ENCODE results near the gene FAM136A.
"Not testable (repeated sequence)": the region's sequence is repeated elsewhere in the genome, so short reads cannot be mapped to it uniquely, and the experiment has no call there.

Gene FAM136A

DNA sequence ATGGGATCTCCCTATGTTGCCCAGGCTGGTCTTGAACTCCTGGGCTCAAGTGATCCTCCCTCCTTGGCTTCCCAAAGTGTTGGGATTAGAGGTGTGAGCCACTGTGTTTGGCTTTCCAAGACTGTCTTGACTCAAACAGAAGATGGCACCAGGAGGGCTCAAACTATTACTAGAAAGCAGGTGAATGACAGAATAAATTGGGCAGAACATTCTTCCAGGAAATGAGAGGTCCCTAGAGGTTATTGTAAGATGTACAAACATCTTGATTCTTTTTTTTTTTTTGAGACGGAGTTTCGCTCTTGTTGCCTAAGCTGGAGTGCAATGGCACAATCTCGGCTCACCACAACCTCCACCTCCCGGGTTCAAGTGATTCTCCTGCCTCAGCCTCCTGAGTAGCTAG lies 4.0 kb downstream of the FAM136A start:
- DNase-seq (ENCODE audit: low read depth), result not testable (repeated sequence)

DNA sequence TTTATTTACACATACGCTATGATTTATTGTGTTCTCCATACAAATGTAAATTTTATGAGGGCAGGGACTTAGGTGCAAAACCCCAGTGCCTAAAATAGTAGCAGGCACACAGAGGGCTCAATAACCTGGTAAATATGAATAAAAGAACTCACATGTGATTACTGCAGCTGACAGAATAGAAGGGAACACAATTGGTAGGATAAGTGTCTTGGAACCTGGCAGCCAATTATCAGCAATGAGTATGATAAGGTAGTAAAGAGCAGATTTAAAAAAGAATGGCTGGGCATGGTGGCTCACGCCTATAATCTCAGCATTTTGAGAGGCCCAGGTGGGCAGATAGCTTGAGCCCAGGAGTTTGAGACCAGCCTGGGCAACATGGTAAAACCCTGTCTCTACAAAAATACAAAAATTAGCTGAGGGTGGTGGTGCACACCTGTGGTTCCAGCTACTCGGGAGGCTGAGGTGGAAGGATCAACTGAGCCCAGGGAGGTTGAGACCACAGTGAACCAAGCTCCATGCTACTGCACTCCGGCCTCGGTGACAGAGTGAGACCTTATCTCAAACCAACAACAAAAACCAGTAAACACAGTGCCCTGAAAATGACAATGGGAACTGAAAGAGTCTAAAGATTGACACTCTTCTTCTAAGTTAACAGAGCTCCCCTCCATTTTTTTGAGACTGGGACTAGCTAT lies 18.2 kb downstream of the FAM136A start:
- no peak for DNase-seq (ENCODE audit: low read depth)

GRCh38 chr2:70282439-70282838 lies 19.4 kb downstream of the FAM136A start:
- DNase-seq (ENCODE audit: low read depth), result no peak

GRCh38 chr2:70280242-70280798 lies 21.5 kb downstream of the FAM136A start:
- DNase-seq (ENCODE audit: low read depth), result no peak

GRCh38 chr2:70270323-70270722 lies 31.5 kb downstream of the FAM136A start:
- no peak for DNase-seq (ENCODE audit: low read depth)

DNA sequence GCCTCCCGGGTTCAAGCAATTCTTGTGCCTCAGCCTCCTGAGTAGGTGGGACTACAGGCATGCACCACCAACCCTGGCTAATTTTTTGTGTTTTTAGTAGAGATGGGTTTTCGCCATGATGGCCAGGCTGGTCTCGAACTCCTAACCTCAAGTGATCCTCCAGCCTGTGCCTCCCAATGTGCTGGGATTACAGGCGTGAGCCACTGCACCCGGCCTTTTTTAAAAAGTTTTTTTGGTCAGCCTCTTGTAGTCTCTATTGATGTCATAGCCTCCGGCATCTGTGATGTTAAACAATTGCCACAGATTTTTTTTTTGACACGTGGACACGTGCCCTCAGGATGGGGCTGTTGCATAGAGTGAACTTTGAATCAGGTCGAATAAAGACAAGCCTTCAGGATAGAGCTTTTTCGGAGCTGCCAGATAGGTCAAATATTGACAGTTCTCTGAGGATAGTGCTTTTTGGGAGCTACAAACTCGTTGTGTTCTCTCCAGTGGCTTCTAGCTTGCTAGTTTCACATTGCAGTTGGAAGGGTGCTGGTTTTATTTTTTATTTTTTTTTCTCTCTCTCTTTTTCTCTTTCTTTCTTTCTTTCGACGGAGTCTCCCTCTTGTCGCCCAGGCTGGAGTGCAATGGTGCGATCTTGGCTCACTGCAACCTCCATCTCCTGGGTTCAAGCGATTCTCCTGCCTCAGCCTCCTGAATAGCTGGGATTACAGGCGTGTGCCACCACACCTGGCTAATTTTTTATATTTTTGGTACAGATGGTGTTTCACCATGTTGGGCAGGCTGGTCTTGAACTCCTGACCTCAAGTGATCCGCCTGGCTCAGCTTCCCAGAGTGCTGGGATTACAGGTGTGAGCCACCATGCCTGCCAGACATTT lies 32.2 kb downstream of the FAM136A start:
- not testable (repeated sequence) for DNase-seq (ENCODE audit: low read depth)

- not testable (repeated sequence) for DNase-seq (ENCODE audit: low read depth)
Observed at GRCh38 chr2:70266925-70267324, 34.9 kb downstream of the FAM136A start.

DNA sequence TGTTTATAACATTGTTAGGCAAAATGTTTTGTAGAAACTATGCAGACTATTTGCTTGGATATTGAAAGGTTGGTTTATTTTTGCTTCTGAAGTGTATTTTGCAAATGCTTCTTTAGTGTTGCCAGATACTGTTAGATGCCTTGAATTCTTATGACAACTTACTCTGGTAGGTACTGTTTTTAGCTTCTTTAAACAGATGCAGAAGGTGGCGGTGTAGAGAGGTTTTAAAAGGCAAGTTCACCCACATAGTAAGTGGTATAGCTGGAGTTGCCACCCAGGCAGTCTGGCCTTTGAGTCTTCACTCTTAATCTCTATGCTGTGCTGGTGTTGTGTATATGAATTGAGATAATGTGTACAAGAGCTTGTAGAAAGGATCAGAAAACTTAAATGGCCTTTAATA lies 40.4 kb downstream of the FAM136A start:
- DNase-seq (ENCODE audit: low read depth), result no peak

GRCh38 chr2:70258532-70258875 lies 43.4 kb downstream of the FAM136A start:
- peak; percentile 1 for DNase-seq (ENCODE audit: low read depth)

DNA sequence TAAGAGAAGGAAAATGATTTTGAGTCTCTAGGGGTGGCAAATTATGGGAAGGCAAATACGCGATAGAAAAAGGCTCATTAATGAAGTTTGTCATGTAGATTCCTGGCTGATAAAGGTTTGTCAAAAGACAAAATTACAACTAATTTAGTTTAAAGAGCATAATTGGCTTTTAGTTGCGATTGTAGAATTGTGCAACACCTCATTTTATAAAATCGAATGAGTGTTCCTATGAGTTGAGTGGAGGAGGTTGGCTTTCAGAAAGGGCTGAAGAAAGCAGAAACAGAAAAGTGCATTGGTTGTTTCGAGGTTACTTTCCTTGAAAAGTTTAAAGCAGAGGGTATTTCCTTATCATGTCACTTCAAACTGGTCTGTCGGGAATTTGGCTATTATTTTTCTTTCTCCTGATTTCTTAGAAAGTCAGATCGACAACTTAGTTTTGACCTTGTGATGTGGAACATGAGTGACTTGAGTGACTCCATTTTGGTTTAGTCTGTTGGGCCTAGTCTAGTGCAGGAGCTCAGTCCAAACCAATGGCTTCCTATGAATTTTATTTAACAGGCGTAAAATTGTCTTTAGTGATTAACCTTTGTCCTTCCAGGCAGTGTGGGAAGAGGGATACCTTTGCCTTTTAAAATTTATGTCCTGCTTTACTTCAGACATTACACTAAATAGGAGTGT lies 46.1 kb downstream of the FAM136A start:
- DNase-seq (ENCODE audit: low read depth), result no peak

- no peak for DNase-seq (ENCODE audit: low read depth)
Observed at GRCh38 chr2:70250434-70250833, 51.4 kb downstream of the FAM136A start.

GRCh38 chr2:70248181-70248847 lies 53.6 kb downstream of the FAM136A start, which contains the start of gene TIA1:
Gene TIA1 (minus strand): TSS chr2:70248628. CDS start chr2:70248430, 198 bp downstream.
- peak; percentile 97 for DNase-seq (ENCODE audit: low read depth)

GRCh38 chr2:70247364-70248180 lies 54.3 kb downstream of the FAM136A start:
- DNase-seq (ENCODE audit: low read depth), result no peak
